ENCODE measurements around the gene TMOD4.
"Not testable (repeated sequence)": the region's sequence is repeated elsewhere in the genome, so short reads cannot be mapped to it uniquely, and the experiment has no call there.

Gene TMOD4

GRCh38 chr1:151175863-151176262 lies at the start of gene TMOD4:
TMOD4 (minus strand) TSS chr1:151175981; CDS start chr1:151174875, 1,106 bp downstream.
- no peak for DNase-seq (ENCODE audit: low spot score)
- no peak for FAIRE-seq

GRCh38 chr1:151222130-151222529 lies 46.3 kb upstream of the TMOD4 start:
- DNase-seq (ENCODE audit: low spot score) (no peak), FAIRE-seq (no peak)

- FAIRE-seq: no peak
- DNase-seq (ENCODE audit: low spot score): no peak
Measured at GRCh38 chr1:151221616-151222015, 45.8 kb upstream of the TMOD4 start.

DNA sequence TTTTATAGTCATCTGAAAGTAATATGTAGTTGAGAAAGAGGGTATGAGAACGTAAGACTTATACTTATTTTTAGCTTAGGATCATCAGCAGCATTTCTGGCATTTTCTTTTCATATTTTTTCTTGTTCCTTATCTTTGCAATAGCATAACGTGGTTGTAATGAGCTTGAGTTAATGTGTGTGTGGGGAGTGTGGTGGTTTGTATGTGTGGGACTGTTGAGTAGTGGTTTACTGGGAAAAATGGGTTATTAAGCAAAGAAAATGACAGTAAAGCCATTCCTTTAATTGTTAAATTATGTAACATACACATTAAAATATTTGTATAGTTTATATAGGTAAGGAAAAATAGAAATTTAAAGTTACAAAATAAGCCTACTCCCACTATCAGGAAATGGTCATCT lies 37.8 kb upstream of the TMOD4 start:
- DNase-seq (ENCODE audit: low spot score) (no peak), FAIRE-seq (no peak)

DNA sequence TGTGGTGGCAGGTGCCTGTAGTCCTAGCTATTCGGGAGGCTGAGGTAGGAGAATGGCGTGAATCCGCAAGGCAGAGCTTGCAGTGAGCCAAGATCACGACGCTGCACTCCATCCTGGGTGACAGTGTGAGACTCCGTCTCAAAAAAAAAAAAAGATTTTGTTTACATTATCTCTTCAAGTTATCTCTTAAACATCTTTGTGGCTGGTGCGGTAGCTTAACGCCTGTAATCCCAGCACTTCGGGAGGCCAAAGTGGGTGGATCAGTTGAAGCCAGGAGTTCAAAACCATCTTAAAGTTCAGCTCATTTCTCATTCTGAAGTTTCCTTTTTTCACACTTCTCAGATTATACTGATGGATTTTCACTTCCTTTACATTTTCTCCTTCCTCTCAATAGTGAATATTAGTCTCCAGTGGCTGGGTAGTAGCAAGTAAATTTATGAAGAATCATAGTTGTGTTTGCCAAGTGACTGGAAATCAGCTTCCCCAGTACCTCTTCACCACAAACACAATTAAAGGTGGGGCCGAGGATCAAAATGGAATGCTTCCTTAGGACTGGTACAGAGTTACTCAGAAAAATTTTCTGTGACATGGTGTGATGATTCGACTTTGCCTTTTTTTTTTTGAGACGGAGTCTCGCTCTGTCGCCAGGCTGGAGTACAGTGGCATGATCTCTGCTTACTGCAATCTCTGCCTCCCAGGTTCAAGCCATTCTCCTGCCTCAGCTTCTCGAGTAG lies 36.4 kb upstream of the TMOD4 start:
- no peak for DNase-seq (ENCODE audit: low spot score)
- no peak for FAIRE-seq

DNA sequence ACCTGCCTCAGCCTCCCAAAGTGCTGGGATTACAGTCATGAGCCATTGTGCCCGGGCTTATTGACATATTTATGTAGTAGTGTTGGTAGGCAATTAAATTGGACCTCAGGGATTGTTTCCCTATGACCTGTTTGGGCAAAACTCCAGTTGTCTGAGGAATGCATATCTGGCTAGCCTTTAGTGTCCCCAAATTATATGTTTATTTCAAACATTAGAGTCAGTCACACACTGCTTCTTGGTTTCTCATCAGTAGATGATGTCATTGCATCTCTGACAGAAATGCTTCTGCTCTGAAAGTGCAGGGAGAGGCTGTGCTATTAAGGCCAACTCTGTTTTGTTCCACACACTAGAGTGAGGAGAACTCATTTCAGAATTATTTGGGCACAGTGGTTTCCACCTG lies 35.0 kb upstream of the TMOD4 start:
- FAIRE-seq (no peak), DNase-seq (ENCODE audit: low spot score) (no peak)

DNA sequence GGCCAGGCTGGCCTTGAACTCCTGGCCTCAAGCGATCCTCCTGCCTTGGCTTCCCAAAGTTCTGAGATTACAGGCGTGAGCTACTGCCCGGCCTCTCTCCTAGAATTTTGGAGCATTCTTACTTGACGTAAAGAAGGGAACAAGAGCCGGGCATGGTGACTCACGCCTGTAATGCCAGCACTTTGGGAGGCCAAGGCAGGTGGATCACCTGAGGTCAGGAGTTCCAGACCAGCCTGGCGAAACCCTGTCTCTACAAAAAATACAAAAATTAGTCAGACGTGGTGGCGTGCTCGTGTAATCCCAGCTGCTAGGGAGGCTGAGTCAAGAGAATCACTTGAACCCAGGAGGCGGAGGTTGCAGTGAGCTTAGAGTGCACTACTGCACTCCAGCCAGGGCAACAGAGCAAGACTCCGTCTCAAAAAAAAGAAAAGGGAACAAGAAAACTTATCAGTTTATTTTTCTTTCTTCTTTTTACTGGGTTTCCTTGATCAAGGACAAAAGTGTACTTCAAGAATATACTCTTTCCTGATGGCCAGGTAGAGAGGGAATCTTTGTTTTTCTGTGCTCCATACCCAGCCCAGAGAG lies 29.7 kb upstream of the TMOD4 start:
- FAIRE-seq; DNase-seq (ENCODE audit: low spot score): not testable (repeated sequence)

GRCh38 chr1:151199873-151200581 lies 24.2 kb upstream of the TMOD4 start:
- DNase-seq (ENCODE audit: low spot score) (peak; percentile 94), FAIRE-seq (no peak)

GRCh38 chr1:151198254-151199127 lies 22.7 kb upstream of the TMOD4 start, which contains the start of gene PIP5K1A:
PIP5K1A (plus strand) TSS chr1:151198552; CDS start chr1:151198997, 445 bp downstream.
- peak; percentile 77 for FAIRE-seq

GRCh38 chr1:151197863-151198253 lies 22.1 kb upstream of the TMOD4 start:
- FAIRE-seq: no peak

More at GRCh38 chr1:151198254-151199127, 22.7 kb upstream of the TMOD4 start, which contains the start of gene PIP5K1A:
- peak; percentile 98 for DNase-seq (ENCODE audit: low spot score)

DNA sequence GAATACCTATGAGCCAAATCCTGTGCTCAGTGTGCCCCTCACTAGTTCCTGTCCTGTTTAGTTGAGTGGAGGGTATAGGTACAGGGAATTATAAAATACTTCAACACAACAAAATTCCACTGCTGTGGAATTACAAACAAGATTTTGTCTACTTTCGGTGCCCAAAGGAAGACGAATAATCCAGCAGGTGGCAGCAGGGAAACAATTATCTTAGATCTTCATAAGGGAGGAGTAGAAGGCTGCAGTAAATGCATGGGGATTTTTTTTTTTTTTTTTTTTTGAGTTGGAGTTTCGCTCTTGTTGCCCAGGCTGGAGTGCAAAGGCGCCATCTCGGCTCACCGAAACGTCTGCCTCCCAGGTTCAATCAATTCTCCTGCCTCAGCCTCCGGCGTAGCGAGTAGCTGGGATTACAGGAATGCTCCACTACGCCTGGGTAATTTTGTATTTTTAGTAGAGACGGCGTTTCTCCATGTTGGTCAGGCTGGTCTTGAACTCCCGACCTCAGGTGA lies 20.6 kb upstream of the TMOD4 start:
- peak; percentile 79 for FAIRE-seq
- DNase-seq (ENCODE audit: low spot score): peak; percentile 88

More at GRCh38 chr1:151197863-151198253, 22.1 kb upstream of the TMOD4 start:
- DNase-seq (ENCODE audit: low spot score): peak; percentile 58

DNA sequence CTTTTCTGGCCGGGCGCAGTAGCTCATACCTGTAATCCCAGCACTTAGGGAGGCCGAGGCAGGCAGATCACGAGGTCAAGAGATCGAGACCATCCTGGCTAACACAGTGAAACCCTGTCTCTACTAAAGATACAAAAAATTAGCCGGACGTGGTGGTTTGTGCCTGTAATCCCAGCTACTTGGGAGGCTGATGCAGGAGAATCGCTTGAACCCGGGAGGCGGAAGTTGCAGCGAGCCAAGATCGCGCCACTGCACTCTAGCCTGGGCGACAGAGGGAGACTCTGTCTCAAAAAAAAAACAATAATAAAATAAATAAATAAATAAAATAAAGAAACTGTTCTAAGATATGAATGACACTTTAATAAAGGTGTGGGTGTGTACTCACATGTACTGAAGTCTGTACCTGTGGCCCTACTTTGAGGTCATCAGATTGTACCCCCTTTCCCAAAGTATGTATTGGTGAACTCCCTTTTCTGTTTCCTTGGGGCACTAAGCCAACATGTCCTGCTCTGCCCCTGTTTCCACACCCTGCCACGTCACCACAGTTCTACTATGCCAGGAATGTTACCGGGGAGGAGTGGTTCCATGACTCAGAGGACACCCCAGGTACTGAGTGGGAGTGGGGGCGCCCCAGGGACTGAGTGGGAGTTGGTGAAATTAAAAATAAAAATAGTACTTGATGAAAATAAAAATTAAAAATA lies 19.3 kb upstream of the TMOD4 start:
- peak; percentile 82 for FAIRE-seq
- DNase-seq (ENCODE audit: low spot score): peak; percentile 94

GRCh38 chr1:151193856-151194255 lies 18.1 kb upstream of the TMOD4 start:
- no peak for DNase-seq (ENCODE audit: low spot score)
- FAIRE-seq: no peak

DNA sequence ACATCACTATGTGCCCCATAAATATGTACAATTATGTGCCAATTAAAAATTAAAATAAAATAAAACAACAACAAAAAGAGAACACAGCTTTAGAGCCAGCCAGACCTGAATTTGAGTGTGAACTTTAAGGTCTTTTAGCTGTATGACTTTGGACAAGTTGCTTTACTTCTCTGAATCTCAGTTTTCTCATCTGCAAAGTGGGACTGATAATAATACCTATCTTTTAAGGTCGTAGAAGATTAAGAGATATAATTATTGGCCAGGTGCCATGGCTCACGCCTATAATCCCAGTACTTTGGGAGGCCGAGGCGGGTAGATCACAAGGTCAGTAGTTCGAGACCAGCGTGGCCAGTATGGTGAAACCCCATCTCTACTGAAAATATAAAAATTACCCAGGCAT lies 17.5 kb upstream of the TMOD4 start:
- FAIRE-seq (no peak), DNase-seq (ENCODE audit: low spot score) (no peak)

DNA sequence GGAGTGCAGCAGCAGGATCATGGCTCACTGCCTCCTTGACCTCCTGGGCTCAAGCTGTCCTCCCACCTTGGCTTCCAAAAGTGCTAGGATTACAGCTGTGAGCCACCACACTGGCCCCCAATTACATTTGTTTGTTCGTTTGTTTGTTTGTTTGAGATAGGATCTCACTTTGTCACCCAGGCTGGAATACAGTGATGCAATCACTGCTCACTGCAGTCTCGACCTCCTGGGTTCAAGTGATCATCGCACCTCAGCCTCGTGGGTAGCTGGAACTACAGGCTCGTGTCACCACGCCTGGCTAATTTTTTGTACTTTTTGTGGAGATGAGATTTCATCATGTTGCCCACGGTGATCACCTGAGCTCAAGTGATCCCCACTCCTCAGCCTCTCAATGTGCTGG lies 16.3 kb upstream of the TMOD4 start:
- no peak for FAIRE-seq
- no peak for DNase-seq (ENCODE audit: low spot score)

GRCh38 chr1:151189637-151190445 lies 14.1 kb upstream of the TMOD4 start, which contains the start of gene VPS72:
VPS72 (minus strand) TSS chr1:151190197; CDS start chr1:151190121, 76 bp downstream.
- DNase-seq (ENCODE audit: low spot score) (peak; percentile 80), FAIRE-seq (no peak)

DNA sequence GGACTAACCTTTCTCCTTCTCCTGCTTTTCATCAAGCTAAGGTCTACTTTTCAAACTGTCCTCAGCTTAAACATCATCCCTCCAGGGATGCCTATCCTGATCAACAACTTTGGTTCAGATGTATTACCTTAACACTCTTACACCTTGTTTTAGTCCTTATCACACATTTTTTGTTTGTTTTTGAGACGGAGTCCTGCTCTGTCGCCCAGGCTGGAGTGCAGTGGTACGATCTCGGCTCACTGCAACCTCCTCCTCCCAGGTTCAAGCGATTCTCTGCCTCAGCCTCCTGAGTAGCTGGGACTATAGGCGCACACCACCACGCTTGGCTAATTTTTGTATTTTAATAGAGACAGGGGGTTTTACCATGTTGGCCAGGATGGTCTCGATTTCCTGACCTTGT lies 12.9 kb upstream of the TMOD4 start:
- DNase-seq (ENCODE audit: low spot score); FAIRE-seq: not testable (repeated sequence)

- DNase-seq (ENCODE audit: low spot score) (no peak), FAIRE-seq (no peak)
Measured at GRCh38 chr1:151187205-151187604, 11.4 kb upstream of the TMOD4 start.

GRCh38 chr1:151184211-151184610 lies 8.4 kb upstream of the TMOD4 start:
- no peak for FAIRE-seq
- no peak for DNase-seq (ENCODE audit: low spot score)

All from RCC 7860 (cell line).